Stimulated activated CD8-positive, alpha-beta memory T cell treated with anti-CD3 and anti-CD28 coated beads, Interleukin-7, amount 100 ng/mL, for 48 hours (primary cell): ENCODE results near the gene SPATA31C1.
"Not testable (repeated sequence)": the region's sequence is repeated elsewhere in the genome, so short reads cannot be mapped to it uniquely, and the experiment has no call there.

Experiments
- DNase-seq, 2 donors: peaks; one replicate each; pipeline ENCODE4 v3.0.0-alpha.2; 2020; ENCODE audit warnings: low read depth in 1 of 2; ENCODE audit errors: extremely low read depth in 1 of 2

Gene SPATA31C1

GRCh38 chr9:87886210-87886932 is 31.4 kb upstream of the SPATA31C1 start:
- DNase-seq: no peak

GRCh38 chr9:87886933-87887505 is 30.7 kb upstream of the SPATA31C1 start:
- DNase-seq: no peak

- DNase-seq: no peak
Measured at GRCh38 chr9:87887661-87888480, 29.9 kb upstream of the SPATA31C1 start.

- no peak for DNase-seq
Measured at GRCh38 chr9:87888501-87888900, 29.3 kb upstream of the SPATA31C1 start.

- no peak for DNase-seq
Measured at GRCh38 chr9:87889065-87889881, 28.5 kb upstream of the SPATA31C1 start.

GRCh38 chr9:87889882-87890252 is 27.9 kb upstream of the SPATA31C1 start:
- no peak for DNase-seq

GRCh38 chr9:87890837-87891236 is 26.9 kb upstream of the SPATA31C1 start:
- DNase-seq: no peak

- DNase-seq: no peak
Measured at GRCh38 chr9:87891754-87892153, 26.0 kb upstream of the SPATA31C1 start.

GRCh38 chr9:87892956-87893355 is 24.8 kb upstream of the SPATA31C1 start:
- no peak for DNase-seq

- DNase-seq: no peak
Measured at GRCh38 chr9:87894998-87895625, 22.6 kb upstream of the SPATA31C1 start.

- DNase-seq: no peak
Measured at GRCh38 chr9:87896891-87897290, 20.9 kb upstream of the SPATA31C1 start.

GRCh38 chr9:87898151-87898550 is 19.6 kb upstream of the SPATA31C1 start:
- DNase-seq: no peak

- DNase-seq: not testable (repeated sequence)
Measured at GRCh38 chr9:87902371-87902770, 15.4 kb upstream of the SPATA31C1 start.

- no peak for DNase-seq
Measured at GRCh38 chr9:87909310-87910041, 8.3 kb upstream of the SPATA31C1 start.

GRCh38 chr9:87910821-87911220 is 6.9 kb upstream of the SPATA31C1 start:
- DNase-seq: no peak

- DNase-seq: not testable (repeated sequence)
Measured at GRCh38 chr9:87919013-87919412, 1.3 kb downstream of the SPATA31C1 start.

GRCh38 chr9:87921561-87921960 is 3.8 kb downstream of the SPATA31C1 start:
- DNase-seq: not testable (repeated sequence)

GRCh38 chr9:87923012-87923411 is 5.2 kb downstream of the SPATA31C1 start:
- not testable (repeated sequence) for DNase-seq

- not testable (repeated sequence) for DNase-seq
Measured at GRCh38 chr9:87924851-87925250, 7.1 kb downstream of the SPATA31C1 start.

- not testable (repeated sequence) for DNase-seq
Measured at GRCh38 chr9:87929152-87929551, 11.4 kb downstream of the SPATA31C1 start.
